Mesenteric fat pad (tissue), 1 donor: ENCODE results near the gene GAP43. TPM values are rescaled to one million over a fixed set of nuclear protein-coding genes. Genes with fewer than 3 reads are reported as not detected.
A peak's percentile ranks its signal among the peaks of the same experiment; 100 is the strongest.

ENCODE experiments used
- DNase-seq: peaks from one replicate; pipeline ENCODE4 v3.0.0-alpha.2; 2020; ENCODE audit warnings: low spot score
- total RNA-seq: library from RNA; stranded (reverse); fragmentation: NEBNext Ultra II Directional; extraction: Animal tissue kit (Norgen Biotek cat#: 25700); gene quantifications from one replicate; pipeline ENCODE4 v1.2.1, GENCODE V29; 2021
- donor health status: DM: yes; HTN: yes; CAD: no.

Gene GAP43
- total RNA-seq, 1 donor from 2014 or later, result not detected

DNA sequence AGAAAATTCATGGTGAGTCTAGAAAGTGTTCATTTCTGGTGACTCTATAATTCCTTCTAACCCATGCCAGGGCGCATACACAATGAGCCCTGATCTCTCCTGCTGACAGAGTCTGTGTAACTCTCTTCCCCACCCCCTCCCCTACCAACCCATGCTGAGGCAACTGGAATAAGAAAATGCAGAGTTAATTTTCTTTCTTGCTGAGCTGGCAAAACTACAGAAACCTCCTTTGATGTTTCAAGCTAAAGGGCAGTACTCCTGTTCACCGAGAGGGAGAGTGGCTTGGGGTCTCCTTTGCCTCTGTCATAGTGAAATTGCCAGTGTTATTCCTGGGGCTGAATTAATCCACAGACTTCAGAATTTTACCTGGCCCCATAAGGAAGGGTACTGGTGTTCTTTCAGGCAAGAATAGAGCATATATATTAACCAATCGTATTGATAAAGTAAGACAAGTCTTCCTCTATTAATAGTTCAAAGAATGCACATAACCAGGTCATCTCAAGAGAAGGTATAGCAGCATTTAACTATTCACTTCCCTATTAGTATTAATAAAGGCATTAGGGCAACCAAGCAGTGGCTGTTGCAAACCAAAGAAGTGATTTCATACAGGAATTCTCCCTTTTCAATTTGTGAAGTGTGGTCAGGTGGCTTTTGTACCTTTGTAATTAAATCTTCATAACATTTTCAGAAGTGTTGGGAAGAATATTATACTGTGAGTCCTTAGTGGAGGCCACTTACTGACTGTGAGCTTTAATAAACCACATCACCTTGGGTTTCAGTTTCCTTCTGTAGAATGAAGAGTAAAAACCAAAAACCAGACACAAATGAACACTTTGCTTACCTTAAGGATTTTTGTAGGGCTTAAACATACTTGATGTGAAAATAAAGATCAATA, 4.1 kb downstream of the GAP43 start:
- DNase-seq, result no peak

DNA sequence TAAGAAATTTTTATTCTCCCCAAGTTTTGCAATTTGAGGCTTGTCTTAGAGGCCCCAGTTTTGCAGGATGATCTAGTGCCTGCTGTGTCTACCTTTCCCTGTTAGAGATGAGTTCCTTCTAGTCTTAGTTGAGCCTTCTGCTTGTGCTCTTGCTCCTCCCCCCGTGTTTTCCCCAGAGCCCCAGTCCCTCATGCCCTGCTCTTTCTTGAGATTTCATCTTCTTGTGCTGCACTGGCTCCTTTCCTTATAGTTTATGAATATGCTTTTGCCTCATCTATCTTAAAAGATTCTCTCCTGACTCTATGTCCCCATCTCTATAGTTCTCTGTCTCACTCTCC, 4.7 kb downstream of the GAP43 start:
- no peak for DNase-seq

DNA sequence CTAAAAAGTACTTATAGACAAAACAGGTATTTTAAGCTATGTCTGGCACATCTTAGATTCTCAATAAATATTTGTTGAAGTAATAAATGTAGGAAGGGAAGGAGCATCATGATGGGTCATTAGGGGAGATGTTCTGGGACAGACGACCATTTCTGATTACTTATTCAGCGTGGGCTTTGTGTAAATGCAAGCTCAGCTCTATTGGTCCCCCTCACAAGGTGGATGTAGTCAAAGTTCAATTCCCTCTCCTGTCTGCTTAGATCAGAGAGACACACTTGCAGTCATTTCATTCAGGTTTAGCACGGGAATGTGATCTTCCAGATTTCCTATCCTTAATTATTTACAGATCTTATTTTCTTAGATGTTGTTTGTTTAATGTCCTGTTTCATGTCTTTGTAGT, 7.5 kb downstream of the GAP43 start:
- no peak for DNase-seq

DNA sequence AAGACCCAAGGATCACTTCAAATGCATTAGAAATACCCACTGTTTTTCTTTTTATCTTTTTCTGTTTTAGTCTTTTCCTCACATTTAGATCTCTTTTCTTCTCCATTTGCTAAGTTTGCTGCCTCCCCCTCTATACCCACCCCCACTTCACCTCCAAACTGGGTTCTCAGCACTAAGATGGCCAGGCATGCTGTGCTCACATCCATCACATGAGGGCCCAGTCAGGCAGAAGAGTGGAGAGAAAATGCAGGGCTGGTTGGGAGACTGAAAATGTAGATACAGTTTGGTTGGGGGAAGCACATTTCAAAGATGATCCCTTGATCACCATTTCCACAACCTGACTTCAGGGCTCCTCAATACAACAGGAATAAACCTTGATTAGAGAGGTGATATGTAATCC, 8.7 kb downstream of the GAP43 start:
- no peak for DNase-seq

DNA sequence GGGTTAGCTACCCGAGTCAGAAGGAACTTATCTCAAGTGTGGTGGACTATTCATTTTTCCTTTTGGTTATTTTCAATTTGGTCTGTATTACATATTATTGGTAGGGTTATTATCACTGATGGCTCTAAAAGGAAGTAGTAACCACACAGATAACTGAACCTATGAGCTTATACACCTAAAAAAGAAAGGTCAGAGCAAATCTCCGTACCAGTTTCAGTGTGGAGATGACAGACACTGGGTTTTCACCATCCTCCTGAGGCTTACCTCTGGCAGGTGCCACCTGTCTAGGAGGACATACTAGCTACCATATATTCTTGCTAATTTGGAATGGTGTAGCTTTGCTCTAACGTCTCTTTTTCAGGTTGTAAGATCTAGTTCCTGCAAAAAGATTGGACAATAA, 10.2 kb downstream of the GAP43 start:
- DNase-seq, result no peak

DNA sequence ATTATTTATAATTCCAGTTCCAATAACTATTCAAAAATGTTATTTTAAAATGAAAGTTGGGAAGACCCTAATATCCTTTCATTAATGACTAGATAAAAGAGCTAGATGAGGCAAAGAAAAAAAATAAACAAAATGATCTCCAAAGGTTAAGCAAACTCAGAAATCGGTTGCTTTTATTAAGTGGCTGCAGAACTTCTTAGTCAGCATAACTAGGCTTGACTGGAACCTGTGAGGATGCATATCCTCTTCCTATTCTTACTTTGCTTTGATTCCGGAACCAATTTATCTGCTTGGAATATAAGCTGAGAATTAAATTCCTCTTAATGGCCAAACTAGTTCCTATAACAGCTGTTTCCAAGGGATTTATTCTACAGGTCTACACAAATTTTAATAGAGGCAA, 10.7 kb downstream of the GAP43 start:
- no peak for DNase-seq

DNA sequence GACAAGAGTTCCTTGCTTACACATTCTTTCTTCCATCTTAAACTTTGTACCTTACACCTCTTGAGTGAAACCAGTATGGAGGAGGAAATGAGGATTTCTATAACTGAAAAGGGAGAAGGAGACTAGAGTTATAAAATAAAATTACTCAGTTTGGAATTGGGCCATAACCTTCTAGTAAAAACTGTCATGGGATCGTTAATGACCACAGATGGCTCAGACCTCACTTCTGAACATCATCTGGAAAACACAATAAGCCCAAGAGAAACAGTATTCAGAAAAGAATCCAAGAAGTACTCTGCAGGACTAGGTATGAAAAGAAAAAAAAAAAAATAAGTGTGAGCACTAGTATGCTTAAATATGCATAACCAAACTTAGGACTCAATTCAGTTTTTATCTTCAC, 12.1 kb downstream of the GAP43 start:
- no peak for DNase-seq

DNA sequence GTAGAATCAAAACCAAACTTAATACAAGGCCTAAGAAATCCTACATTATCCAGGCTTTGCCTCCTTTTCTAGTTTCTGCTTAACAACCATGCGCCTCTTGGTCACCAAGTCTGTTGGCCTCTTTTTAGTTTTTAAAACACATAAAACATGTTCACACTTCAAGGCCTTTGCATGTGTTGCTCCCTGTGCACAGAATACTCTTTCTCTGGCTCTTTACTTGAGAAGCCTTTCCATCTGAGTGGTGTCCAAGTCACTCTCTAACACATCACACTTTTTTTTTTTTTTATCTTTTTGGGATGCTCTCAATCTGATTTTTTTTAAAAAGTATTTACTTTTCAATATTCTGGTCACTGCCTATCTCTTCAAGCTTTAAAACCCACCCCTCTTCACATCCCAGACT, 14.9 kb downstream of the GAP43 start:
- no peak for DNase-seq

DNA sequence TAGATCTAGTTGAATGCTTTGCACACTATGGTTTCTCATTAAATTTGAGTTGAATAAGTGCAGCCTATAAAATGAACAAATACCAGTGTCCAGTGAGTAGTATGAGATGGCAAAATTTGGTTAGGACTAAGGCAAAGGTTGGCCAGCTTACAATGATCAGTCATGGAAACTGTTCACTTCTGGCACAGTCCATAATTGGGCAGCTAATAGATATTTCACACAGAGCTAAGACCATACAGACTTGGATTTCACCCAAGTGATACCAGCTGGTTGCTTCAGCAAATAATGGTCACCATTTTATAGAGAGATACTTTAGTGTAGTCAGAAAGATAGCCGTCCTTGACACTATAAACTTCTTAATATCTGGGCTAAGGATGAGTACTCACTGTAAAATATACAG, 15.7 kb downstream of the GAP43 start:
- no peak for DNase-seq

DNA sequence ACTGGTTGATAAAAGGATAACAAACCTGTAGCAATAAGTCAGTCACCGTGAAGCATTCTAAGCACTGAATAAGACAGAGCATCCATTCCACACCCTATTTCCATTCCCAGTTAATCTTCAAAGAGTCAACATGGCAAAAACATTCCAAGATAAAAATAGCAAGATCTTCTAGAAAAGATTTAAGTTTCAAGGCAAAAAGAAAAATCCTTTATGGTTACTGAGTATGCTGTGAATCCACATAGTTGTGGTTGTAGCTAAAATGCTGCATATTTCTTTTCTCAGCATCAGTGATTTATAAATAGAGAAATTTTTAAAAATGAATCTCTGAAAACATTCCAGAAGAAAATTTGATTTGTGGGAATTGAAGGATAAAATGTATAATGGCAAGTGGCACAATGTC, 21.1 kb downstream of the GAP43 start:
- no peak for DNase-seq

DNA sequence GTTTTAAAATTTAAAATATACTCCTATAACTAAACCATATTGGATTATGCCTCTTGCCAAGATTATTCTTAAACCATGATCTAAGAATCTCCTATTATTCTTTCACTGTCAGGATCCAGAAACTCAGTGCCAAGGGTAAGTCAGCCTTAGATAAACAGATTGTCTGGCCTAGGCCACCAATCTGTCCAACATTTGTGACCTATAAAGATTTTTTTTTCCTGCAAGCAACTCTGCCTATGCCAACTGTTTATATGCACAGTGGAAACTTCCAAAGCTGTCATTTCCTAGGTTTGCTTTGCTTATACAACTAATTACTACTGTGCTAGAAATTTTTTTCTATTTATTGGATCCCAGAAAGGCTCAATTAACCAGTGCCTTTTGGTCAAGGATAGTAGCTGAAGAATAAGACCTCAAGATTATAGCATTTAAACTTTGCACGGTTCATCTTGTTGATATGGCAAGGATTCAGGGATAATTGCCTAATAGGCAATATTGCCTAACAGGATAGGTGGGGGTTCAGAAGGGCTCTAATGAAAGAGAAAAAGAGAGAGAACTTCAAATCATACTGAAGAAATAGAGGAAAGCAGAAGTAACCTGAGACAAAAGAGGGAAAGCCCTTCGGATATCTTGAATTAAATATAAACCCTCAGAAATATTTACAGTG, 22.8 kb downstream of the GAP43 start:
- no peak for DNase-seq

DNA sequence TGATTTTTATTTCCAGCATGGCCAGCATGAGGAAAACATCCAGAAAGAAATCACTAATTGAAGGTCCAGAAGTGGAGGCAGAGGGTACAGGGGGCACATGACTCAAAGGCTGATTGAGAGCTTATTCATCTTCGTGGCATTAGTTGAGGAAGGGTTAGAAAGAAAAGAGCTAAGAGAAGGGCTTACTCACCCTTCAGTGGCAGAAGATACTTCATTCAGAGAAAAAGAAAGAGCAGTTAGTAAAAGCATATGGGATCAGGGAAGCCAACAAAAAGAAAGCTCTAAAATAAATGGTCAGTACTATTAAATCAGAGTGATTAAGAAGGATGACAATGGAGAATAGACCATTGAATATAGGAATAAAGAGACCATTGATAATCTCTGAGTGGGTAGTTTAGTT, 25.2 kb downstream of the GAP43 start:
- no peak for DNase-seq

DNA sequence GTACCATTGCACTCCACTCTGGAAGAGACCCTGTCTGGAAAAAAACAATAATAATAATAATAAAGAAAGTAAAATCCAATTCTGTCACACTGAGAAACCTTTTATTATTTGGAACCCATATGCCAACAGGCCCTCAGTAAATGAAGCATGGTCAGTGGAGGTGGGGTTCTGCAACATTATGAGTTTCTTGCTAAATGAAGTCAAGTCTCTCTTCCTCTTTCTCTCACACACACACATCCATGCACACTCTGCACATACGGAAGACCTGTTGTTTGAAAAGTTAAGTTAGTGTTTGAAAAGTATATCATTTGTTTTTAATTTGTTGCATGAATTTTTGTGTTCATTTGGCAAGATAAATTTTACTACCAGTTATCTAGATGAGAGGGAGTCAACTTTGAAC, 27.8 kb downstream of the GAP43 start:
- DNase-seq, result no peak

DNA sequence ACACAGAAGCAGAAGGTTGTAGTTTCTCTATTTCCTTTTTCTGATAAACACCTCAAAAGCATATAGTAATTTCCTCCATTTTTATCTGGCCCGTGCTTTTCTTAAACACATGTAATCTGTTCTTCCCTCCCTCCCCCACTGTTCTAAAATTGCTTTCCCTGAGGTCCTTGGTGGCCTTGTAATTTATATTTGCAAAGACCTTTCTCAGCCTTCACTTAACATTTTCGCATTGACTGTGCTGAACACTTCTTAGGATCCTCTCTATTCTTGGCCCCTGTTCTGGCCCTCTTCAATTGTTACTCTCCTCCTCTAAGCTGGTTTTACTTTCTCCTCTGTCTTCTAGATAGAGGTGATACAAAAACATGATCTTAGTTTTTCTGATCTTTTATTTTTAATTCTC, 28.3 kb downstream of the GAP43 start:
- no peak for DNase-seq

DNA sequence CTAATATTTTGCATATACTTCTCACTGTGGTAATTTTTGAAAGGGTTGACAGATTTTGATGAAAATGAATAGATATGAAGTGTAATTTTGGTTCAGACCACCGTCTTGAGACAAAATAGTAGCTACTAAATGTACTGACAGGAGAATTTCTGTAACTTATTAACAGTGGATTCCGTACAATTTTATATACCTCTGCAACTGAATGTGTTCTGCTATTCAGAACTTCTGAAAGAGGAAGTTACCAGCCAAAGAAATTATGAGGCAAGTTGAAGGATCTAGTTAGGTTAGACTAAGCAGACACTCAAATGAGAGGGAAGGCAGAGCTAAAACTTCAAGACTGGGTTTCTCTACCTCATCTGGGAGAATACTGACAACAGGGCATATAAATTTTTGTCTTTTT, 29.4 kb downstream of the GAP43 start:
- no peak for DNase-seq

DNA sequence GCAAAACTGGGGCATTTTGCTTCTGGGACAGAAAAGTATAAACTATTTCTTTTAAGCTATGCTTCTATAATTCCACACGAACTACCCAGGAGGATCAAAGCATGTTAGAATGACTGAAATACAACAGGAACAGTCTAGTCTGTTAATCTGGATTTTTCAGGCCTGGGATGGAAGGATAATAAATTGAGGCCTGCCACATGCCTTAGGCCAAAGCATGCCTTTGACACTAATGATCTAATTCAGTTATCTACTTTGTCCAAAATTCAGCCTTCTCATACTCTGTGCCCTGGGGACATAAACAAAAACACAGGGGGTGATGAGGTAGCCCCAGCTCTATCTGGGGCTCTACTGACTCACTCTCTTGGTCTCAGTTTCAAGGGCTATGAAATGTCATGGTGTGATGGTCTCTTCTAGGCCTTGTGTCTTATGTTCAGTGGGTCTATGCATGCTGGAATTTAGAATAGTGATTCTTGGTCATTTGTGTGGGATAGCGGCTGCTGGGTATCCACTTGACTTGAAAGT, 32.5 kb downstream of the GAP43 start:
- no peak for DNase-seq

DNA sequence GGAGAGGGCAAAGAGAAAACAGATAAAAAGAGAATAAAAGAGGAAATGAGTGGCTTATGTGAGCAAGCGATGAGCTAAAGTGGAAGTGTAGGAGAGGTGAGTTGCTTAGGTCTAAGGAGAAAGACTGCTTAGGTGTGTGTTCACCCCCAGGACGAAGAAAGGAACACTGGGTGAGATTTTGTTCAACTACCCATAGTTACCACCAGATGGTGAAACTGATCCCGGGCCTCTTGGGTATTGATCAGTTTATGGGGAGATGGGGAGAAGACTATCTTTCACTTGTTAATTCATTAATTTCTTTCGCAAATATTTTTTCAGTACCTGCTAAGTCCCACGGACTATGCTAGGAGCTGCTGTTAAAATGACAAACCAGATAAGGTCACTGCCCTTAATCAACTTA, 33.9 kb downstream of the GAP43 start:
- no peak for DNase-seq

DNA sequence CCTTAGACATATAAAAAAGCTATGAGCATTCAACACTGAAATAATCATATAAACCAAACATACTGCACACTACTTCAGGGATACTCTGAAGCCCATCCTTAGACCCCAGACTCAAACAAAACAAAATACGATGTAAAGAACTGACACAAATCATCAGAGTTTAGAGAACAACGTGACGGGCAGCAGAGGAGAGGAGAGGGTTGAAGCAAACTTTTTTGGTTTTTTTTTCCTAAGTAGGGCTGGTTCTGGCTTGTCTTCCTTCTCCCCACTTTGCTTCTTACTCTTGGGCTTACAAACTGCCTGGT, 34.7 kb downstream of the GAP43 start:
- no peak for DNase-seq

DNA sequence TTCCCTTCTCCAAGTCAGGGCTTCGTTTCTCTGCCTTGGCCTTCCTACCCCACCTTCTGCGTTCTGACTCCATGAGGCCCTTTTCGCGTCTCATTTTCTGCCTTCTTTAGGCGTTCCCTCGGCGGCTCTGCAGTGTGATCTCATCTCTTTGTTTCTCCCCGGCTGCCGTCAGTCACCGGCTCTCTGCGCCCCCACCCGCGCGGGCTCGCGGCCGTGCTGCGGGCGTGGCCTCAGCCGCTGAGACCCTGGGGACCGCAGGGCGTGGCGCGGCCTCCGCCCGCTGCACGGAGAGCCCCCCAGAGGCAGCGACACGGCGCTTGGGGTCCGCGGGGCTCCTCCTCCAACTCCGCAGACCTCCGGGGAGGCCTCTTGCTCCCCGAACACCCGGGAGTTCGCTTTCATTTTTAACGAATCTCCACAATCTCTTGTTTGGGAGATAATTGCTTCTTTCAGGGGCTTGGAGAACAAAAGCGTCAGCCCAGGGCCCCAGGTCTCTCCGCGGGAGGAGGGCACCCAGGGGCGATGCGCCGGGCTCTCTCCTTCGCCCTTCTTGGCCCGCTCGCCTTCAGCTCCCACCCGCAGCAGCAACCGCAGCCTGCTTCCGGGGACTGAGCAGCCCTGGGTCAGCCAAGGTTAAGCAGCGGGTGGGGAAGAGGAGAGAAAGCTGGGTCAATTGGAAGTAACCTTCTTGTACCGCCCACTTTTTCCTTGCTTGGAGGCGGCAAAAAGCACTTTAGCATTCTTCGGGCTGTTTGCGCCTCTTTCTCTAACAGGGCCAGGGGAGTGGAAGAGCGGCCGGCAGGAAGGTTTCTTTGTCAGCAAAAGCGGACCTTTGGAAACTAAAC, 35.2 kb downstream of the GAP43 start:
- peak; percentile 92 for DNase-seq

DNA sequence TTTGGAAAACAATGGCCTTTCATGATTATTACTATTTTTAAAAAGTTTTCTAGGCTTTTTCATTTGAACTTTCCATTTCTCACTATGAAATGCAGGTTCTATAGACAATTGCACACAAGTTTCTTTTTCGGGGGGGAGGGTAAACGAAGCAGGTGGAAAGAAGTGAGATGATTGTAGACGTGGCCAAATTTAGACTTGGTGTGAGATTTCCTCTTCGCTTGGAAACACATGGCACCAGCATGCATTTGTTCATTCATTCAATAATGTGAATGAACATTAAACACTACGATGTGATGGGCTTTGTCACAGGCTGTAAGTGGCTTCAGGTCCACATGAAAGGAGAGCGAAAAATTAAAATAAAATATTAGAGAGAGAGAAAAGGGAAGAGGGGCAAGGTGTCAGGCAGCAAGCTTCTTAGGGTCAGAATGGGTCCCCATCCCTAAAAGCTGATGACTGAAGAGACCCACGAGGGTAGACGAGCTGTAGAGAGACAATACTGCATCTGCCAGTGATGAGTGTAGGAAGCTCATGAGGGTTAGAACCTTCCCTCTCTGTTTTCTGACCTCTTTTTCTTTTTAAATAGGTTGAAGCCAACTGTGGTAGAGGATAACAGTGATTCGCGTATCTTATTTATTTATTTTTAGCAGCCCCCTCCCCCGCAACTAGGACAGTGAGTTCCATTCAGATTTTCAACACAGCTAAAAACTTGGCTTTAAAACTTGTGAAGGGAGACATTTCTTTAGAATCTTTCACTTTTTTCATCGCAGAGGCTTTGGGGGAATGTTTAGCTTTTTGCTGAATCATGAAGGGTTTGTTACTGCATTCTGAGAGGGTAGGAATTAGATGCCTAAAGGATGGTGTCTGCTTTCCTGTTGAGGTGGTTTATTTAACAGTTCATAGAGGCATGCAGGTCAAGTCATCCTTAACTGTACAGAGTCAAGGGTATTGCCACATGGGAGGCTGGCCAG, 36.2 kb downstream of the GAP43 start:
- no peak for DNase-seq
